Activated CD4-positive, alpha-beta T cell treated with anti-CD3 and anti-CD28 coated beads, Interleukin-2, amount 50 U/mL, for 24 hours (primary cell): ENCODE measurements around the gene ZNF804B.

ENCODE experiments used
- DNase-seq, 2 donors: peaks; one replicate each; pipeline ENCODE4 v3.0.0-alpha.2; 2020; ENCODE audit warnings: low read depth in 1 of 2, low spot score in 1 of 2

The ZNF804B gene

GRCh38 chr7:88759230-88760135 is at the start of gene ZNF804B:
Gene ZNF804B (plus strand): TSS chr7:88759700. CDS start chr7:88759977, 277 bp downstream.
- no peak for DNase-seq

DNA sequence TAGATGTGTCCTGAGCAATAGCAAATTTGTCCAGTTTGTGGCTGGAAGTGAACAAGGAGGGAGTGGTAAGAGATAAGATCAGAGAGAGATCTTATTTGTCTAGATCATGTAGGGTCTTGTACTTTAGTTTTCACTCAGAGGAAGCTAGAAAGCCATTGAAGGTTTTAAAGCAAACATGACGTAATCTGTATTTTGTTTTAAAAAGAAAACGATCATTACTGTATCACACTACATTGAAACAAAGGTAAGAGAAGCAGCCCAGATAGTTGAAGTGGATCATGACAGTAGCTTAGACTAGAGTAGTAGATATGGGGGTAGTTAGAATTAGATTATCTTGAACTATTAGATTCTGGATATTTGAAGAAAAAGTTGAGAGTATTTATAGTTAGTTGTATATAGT is 23.6 kb upstream of the ZNF804B start:
- DNase-seq = no peak

DNA sequence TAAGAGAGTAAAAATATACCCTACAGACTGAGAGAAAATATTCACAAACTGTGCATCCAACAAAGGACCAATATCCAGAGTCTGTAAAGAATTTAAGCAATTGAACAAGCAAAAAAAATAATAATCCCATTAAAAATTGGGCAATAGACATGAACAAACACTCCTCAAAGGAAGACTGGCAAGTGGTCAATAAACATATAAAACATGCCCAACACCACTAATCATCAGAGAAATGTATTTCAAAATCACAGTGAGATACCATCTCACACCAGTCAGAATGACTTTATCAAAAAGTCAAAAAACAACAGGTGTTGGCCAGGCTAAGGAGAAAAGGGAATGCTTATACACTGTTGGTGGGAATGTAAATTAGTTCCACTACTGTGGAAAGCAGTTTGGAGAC is 21.9 kb upstream of the ZNF804B start:
- DNase-seq = no peak

DNA sequence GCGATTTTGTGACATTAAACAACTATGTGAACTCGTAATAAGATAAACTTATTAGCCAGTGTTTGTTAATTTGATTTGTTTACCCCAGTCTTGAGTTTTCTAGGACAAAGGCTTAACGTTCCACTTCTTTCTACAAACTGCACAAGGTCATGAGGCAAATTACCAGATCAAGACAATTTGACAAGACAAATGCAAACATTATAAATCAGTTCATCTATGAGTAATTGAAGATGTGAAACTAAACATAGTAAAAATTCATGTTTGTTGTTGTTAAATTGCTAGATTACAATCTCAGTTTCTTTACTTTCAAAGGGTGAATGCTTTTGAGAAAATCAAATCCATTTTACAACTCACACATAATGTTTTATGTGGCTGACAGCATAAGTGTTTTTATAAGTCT is 13.4 kb upstream of the ZNF804B start:
- DNase-seq = no peak

DNA sequence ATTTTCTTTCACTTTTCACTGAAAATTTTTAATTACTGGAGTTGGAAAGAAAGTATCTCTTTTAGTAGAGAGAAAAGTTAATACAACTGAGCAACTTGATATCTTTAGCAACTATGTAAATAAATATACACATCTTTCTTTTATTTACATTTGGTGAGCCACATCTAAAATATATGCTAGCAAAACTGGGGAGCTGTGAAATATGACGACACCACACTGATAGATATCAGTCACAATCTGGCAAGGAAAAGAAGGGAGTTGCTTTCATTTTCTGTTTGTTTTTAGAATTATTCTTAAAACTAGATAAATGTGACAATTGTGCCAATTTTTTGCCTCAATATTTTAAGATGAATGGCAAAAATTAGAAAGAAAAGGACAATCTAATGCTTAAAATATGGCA is 2.7 kb upstream of the ZNF804B start:
- DNase-seq = no peak

GRCh38 chr7:88757371-88757770 is 2.1 kb upstream of the ZNF804B start:
- DNase-seq = no peak

DNA sequence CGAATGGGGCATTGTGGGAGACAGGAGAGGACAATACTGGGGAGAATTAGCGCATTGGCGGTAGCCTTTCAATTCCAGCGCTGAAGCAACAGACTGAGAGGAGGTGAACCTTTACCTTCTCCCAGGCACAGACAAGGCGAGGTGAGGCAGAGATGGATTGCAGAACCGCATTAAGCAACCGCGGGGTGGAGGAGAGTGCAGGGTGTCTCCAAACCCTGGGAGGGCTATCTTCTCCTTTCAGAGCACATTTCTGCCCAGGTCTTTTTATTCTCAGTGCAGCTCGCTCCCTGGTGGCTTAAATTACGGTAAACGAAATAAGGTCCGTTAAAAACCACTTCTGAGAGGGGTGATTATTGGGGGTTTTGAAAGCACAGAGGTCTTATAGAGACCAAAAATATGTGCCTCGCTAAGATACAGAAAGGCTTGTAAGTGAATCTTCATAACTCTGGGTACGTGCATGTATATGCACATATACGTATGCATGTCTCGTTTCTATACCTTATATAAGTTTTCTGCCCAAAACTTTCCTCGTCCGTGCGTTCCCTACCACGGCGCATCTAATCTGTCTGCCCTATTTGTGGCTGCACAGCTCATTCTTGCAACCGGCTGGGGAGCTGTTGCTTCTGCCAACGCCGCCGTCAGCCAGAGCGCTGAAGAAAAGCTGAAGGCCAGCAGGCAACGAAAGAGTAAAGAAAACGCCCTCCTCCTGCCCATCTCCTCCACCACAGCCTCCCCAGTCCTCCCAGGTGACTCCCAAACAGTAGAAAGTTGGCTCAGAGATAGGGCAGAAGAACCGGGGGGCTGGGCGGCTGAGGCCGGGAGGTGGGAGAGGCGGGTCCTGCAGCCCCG is 895 bp upstream of the ZNF804B start:
- no peak for DNase-seq

DNA sequence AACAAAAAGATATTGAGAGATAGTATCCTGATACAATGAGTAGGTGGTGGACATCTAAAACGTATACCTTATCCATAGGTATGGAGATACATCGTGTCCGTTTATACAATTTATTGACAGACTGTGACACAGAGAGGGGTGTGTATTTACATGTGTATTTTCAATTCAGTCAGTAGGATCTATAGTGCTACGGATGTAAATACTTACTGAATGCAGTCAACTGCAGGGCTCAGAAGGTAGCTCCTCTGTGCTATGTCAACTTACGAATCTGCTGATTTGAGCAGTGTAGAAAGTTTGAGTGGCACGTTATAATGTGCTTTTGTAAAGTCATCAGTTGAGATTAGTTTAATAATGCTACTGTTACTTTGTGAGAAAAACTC is 626 bp downstream of the ZNF804B start:
- DNase-seq = no peak

GRCh38 chr7:88761779-88762178 is 2.3 kb downstream of the ZNF804B start:
- no peak for DNase-seq

- no peak for DNase-seq
These were observed 11.9 kb downstream of the ZNF804B start for GRCh38 chr7:88771417-88771816.

DNA sequence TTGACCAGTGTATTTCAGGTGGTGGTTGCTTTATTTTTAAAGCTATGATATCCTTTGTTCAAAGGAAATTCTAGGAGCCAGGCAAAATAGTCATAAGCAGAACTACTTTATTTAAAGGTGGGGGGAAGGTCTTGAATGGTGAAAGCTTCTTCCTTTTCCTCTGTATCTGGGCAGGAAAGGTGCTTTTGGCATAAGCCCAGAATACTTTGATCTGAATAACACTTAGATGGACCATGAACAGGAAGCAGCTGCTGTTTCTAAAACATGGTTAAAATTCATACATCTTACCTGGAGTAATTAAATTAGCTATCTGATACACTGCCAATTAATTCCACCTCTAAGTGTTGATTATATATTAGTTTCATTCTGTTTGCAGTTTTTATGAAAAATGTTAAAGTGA is 13.3 kb downstream of the ZNF804B start:
- no peak for DNase-seq

GRCh38 chr7:88775838-88776237 is 16.3 kb downstream of the ZNF804B start:
- no peak for DNase-seq

GRCh38 chr7:88787777-88788176 is 28.3 kb downstream of the ZNF804B start:
- DNase-seq = no peak

DNA sequence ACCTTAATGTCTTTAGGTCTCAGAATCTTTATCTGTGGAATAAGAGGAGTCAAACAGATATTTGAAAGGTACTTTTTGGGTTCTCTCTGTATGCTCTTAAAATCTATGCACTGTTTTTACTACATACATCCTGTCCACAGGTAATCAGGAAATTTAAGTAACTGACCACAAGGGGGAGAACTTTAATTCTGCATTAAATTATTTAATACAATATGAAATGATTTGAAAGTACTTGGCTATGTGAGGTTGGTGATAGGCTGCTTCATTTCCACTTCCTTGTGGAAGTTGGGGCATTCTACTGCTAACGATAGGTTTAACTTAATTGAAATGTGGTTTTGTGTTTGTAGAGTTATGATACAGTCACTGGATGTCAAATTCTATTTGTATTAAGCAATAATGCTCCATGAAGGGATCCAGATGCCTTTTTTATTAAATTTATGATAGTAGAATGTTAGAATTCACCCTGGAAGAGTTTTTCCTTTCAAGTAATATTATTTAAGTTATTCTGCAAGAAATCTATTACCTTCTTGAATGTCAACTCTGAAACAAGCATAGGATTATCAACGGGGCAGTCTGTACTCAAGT is 30.1 kb downstream of the ZNF804B start:
- DNase-seq = no peak

GRCh38 chr7:88791891-88792290 is 32.4 kb downstream of the ZNF804B start:
- DNase-seq = no peak

- DNase-seq = no peak
These were observed 32.9 kb downstream of the ZNF804B start for GRCh38 chr7:88792361-88792760.

DNA sequence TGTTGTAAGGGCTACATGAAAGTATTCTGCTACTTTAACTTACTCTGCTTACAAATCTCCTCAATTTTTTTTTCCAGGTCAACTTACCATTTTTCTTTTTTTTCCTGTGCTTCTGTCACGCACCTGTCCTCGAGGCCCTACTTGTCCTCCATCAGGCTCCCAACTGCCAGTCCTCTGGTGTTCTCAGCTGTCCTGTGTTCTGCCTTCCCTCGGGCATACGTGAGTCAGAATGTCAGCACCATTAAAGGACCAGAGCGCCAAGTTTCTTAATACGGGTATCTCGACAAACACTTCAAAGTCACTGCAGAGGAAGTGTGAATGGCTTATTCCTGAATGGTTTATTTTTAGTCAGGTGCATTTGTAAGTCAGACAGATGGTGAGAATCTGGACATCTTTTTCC is 36.1 kb downstream of the ZNF804B start, which contains the start of gene TEX47:
TSS of gene TEX47 (minus strand) at position 185 of the 400 bp plus-strand sequence. CDS start 795 bp downstream, outside the sequence.
- DNase-seq = no peak

GRCh38 chr7:88801046-88801445 is 41.5 kb downstream of the ZNF804B start:
- DNase-seq = no peak

DNA sequence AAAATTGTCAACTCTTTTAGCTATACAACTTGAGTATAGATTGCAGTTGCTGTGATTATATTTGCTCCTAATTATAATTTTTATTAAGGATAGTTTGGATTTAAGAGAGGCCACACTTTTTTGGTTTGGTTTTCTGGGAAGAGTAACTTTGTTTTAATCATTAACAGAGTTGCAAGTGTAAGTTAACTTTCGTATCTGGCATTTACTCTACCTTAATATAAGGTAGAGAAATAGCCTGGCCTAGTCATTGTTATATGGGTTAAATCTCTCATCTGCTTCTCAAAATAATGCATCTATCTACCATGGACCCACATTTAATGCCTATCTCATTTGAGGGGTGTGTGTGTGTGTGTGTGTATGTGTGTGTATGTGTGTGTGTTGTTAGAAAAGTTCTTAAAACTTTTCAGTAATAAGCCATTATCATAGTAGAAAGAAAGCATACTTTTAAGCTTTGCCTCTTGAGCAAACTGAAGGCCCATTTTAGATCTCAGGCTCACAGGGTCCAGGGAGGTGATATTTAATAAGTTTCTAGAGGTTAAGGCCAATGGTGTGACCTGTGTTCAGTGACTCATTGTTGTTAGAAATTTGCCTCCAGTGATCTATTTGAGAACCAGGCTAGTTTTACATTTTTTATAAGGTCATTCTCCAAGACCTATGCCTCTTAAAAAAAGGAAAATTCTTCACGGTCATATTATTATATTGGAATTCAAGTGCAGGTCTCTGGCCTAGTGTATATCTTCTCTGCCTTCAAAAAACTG is 47.0 kb downstream of the ZNF804B start:
- no peak for DNase-seq

DNA sequence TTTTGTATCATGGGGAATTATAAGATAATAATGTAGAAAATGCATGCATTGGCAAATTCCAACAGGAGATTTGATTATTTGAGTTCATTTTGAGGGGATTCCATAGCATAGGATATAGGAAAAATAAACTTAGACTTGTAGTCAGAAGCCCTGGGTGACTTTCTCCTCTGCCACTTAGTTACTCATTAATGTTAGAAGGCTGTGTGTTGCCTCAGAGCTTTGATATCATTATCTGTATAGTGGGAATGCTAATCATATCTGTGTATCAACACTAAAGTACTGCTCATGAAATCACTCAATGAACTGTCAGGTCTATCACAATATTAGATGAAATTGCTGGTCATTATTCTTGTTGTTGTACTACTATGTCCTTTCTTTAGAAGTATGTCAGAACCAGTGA is 59.1 kb downstream of the ZNF804B start:
- no peak for DNase-seq

DNA sequence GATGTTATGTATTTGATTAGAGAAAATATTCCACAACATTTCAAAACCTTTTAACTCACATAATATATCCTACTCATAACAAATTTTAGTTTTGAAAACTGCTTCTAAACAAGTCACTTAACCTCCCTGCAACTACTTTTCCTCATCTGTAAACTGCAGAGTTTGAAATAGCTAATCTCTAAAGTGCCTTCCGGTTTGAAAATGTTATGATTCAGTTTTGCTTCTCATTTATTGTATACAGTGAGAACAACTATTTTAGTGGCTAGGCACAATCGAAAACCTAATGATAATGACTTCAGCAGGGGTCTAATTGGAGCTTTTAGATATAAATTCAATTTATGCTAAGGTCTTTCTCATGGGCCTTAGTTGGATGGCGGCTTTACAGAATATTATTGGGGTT is 66.7 kb downstream of the ZNF804B start:
- DNase-seq = no peak
